ENCODE results near the gene WNT8A. TPM values are rescaled to one million over a fixed set of nuclear protein-coding genes. Genes with fewer than 3 reads are reported as not detected.

WNT8A gene
- total RNA-seq, 1 experiment from 2014 or later: not detected

- intact Hi-C loops (cut with micrococcal nuclease; ENCODE audit: unreplicated experiment) (no loop called here), in situ Hi-C loops (cut with HindIII; ENCODE audit: low pct_unique_long_range_greater_than_20kb, low sequenced_read_pairs) (no loop called here)
- DNase-seq (ENCODE audit: low read depth, low spot score): no peak
- no peak for ATAC-seq
- peaks cover 3% of the 10 kb centered on the region; the same call in 1 of the 2 replicates for H3K27me3 ChIP-seq (ENCODE audit: control insufficient read depth, insufficient read depth, low read length)
- no peak overlapping the region for H3K4me3 ChIP-seq (ENCODE audit: low read depth in 2 of 2, low read length in 2 of 2)
- H3K27ac ChIP-seq (ENCODE audit: low read length): no peak overlapping the region
- POLR2A ChIA-PET: no interaction called here
- H3K9me3 ChIP-seq (ENCODE audit: control insufficient read depth, insufficient read depth, low read depth, low read length): no peaks in the 10 kb centered on the region
- no peaks in the 10 kb centered on the region for H3K4me1 ChIP-seq (ENCODE audit: control insufficient read depth, insufficient read depth, low read length)
- no peaks in the 10 kb centered on the region for H3K36me3 ChIP-seq (ENCODE audit: control insufficient read depth, insufficient read depth, low read length)
- BruUV-seq (replicated peaks): no TSS peak
- CTCF ChIA-PET: interaction anchor here (0.5 to 0.7 kb wide), 2 partner anchors 83 to 510 kb away, joined by 3 to 5 read pairs; partner anchors contain the start of gene KIF20A
- TF ChIP-seq TCF7L2 (IDR thresholded peaks at IDR 0.05; ENCODE audit: low read depth, low read length) (no peak), REST (IDR thresholded peaks at IDR 0.05; ENCODE audit: insufficient read depth in 1 of 2, low read depth in 2 of 2, low read length in 1 of 2) (no peak), CTCF (IDR thresholded peaks at IDR 0.05) (no peak), POLR2AphosphoS5 (IDR thresholded peaks at IDR 0.05; ENCODE audit: low read depth, low read length) (no peak), SIN3A (IDR thresholded peaks at IDR 0.05; ENCODE audit: borderline replicate concordance, insufficient read depth, low read depth, low read length) (no peak)
Measured at GRCh38 chr5:138095100-138095907, 11.5 kb downstream of the WNT8A start.

GRCh38 chr5:138096363-138096762, 12.5 kb downstream of the WNT8A start:
- Histone ChIP-seq H3K27ac (ENCODE audit: low read length) (no peak overlapping the region), H3K4me3 (ENCODE audit: low read depth in 2 of 2, low read length in 2 of 2) (no peak overlapping the region), H3K4me1 (ENCODE audit: control insufficient read depth, insufficient read depth, low read length) (no peaks in the 10 kb centered on the region), H3K36me3 (ENCODE audit: control insufficient read depth, insufficient read depth, low read length) (no peaks in the 10 kb centered on the region), H3K9me3 (ENCODE audit: control insufficient read depth, insufficient read depth, low read depth, low read length) (no peaks in the 10 kb centered on the region), H3K27me3 (ENCODE audit: control insufficient read depth, insufficient read depth, low read length) (peaks cover 3% of the 10 kb centered on the region; the same call in 1 of the 2 replicates)
- TF ChIP-seq SIN3A (IDR thresholded peaks at IDR 0.05; ENCODE audit: borderline replicate concordance, insufficient read depth, low read depth, low read length): no peak
- no peak for TF ChIP-seq POLR2AphosphoS5 (IDR thresholded peaks at IDR 0.05; ENCODE audit: low read depth, low read length)
- TF ChIP-seq CTCF (IDR thresholded peaks at IDR 0.05): no peak
- TF ChIP-seq TCF7L2 (IDR thresholded peaks at IDR 0.05; ENCODE audit: low read depth, low read length): no peak
- TF ChIP-seq REST (IDR thresholded peaks at IDR 0.05; ENCODE audit: insufficient read depth in 1 of 2, low read depth in 2 of 2, low read length in 1 of 2): no peak
- ATAC-seq: no peak
- BruUV-seq (replicated peaks): no TSS peak
- intact Hi-C loops (cut with micrococcal nuclease; ENCODE audit: unreplicated experiment): no loop called here
- no peak for DNase-seq (ENCODE audit: low read depth, low spot score)
- CTCF ChIA-PET: no interaction called here
- POLR2A ChIA-PET: no interaction called here
- in situ Hi-C loops (cut with HindIII; ENCODE audit: low pct_unique_long_range_greater_than_20kb, low sequenced_read_pairs): no loop called here
